AG04449 (cell line): ENCODE data around the gene MYBPC1.

Experiments
- CTCF ChIA-PET: fragments of 350-600 bp; formaldehyde crosslinking; extraction: SDS; loops from one replicate; lab custom pipeline; 2021; ENCODE audit warnings: antibody characterized with exemption; lab: Yijun Ruan, JAX
- POLR2A ChIA-PET: fragments of 400-600, 350-600 bp; formaldehyde crosslinking; extraction: SDS; loops from one replicate; lab custom pipeline; 2020; ENCODE audit warnings: antibody characterized with exemption, inconsistent platforms; lab: Yijun Ruan, JAX
- DNase-seq: peaks from one replicate; pipeline ENCODE4 v3.0.0-alpha.2; 2010; ENCODE audit warnings: low read depth, low spot score
- H3K4me3 ChIP-seq: 2 replicates; pipeline ENCODE4 v1.5.1; 2011; ENCODE audit warnings: low read depth, mild to moderate bottlenecking, control low read depth, low read length
- CTCF ChIP-seq: IDR thresholded peaks from one replicate; pipeline ENCODE4 v1.5.1; 2011; ENCODE audit warnings: mild to moderate bottlenecking, moderate library complexity, low read length, control low read depth, inconsistent platforms; ENCODE audit not compliant: insufficient read depth; ENCODE audit errors: missing control alignments

The MYBPC1 gene

DNA sequence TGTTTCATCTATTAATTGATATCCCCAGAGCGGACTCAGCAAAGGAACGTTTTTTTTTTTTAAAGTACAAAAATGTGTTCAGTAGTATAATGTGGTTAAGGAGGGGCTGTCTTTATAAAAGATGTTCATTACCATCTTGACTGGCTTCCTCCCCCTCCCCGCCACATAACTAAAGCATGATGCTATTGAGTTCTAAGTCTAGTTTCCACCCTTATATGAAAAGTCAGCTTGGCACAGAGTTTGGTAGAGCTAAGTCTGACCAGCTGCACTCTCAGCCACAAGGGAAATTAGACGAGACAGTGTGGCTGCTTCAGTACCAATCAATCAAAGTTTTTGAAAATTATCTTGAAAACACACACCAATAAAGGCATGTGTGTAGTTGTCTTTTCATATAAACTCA is 1.9 kb upstream of the MYBPC1 start:
- ChIA-PET POLR2A (no interaction called here), CTCF (no interaction called here)
- no peak for DNase-seq
- no peak for TF ChIP-seq CTCF
- no peak overlapping the region for H3K4me3 ChIP-seq

DNA sequence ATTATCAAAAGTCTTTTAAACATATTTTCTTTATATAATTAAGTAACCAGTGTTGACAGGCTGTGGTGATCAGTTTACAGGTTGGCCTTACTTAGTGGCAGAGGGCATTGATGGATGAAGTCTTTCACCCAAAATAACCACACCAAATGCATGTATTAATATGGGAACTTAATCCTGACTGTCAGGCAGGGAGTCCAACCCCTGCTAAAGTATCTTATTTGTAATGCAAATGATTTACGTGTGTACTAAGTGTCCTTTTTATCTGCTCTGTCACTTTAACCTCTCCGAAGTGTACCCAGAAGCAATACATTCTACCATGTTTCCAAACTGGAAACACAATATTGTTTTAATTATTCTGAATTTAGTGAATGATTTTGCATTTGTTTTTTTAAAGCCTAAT is 1.4 kb downstream of the MYBPC1 start:
- no peak for DNase-seq
- no peak overlapping the region for H3K4me3 ChIP-seq
- POLR2A ChIA-PET = no interaction called here
- CTCF ChIA-PET = no interaction called here
- TF ChIP-seq CTCF = no peak

DNA sequence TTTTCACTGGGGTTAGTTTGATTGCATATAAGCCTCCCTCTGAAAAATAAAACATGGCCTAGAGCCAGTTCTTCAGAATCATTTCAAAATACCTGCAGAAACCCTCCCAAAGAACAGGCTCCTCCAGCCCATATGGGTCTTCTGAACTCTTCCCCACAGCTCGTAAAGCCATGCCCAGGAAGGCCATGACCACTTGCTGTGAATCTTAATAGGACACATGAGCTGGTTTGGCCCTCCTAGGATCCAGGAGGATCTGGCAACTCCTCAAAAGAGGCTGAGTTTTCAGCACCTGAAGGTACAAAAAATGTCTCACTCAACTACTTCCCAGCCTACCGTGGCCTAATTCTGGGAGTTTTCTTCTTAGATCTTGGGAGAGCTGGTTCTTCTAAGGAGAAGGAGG is 2.4 kb downstream of the MYBPC1 start:
- no peak overlapping the region for H3K4me3 ChIP-seq
- DNase-seq = no peak
- TF ChIP-seq CTCF = no peak
- POLR2A ChIA-PET = no interaction called here
- CTCF ChIA-PET = no interaction called here

DNA sequence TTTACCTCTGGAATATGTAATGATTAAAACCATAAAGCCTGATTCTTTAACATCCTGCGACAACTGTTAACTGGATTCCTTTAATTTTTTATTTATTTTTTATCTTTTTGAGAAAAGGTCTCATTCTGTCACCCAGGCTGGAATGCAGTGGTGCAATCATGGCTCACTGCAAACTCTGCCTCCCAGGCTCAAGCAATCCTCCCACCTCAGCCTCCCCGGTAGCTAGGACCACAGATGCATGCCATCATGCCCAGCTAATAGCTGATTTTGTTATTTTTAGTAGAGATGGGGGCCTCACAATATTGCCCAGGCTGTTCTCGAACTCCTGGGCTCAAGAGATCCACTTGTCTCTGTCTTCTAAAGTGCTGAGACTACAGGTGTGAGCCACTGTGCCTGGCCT is 3.7 kb downstream of the MYBPC1 start:
- no peak overlapping the region for H3K4me3 ChIP-seq
- ChIA-PET CTCF (no interaction called here), POLR2A (no interaction called here)
- no peak for DNase-seq
- no peak for TF ChIP-seq CTCF

- POLR2A ChIA-PET = no interaction called here
- no peak overlapping the region for H3K4me3 ChIP-seq
- no peak for TF ChIP-seq CTCF
- CTCF ChIA-PET = no interaction called here
- no peak for DNase-seq
Measured at GRCh38 chr12:101599311-101599710, 4.5 kb downstream of the MYBPC1 start.

DNA sequence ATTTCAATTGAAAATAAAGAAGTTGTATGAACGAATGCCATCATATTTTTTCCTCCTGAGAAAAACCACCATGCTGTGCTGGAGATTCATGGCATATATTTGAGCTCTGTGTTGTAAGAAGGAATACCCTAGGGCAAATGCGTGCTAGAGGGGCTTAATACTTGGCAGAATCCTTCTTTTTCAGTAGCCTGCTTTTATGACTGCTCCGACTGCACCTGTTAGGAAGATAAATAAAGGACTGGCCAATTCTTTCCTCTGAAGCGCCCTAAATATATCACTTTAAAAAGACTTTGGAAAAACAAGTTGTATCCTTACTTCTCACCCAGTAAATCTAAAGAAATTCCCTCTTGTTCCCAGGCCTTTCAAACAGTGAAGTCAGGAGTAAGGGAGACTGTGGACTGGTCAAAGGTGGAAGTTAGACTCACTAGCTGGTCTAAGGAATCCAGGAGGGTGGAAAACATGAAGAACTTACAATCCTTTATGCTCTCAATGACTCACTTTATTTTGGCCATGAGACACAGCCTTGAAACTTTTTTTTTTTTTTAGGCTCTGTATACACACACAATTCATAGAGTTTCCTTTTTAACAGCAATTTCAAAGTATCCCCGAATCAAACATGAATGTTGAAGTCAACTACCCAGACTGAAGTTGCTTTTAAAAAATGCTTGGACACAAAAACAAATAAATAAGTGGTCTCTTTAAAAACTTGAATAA is 5.2 kb downstream of the MYBPC1 start:
- CTCF ChIA-PET = no interaction called here
- TF ChIP-seq CTCF = no peak
- POLR2A ChIA-PET = no interaction called here
- H3K4me3 ChIP-seq = no peak overlapping the region
- no peak for DNase-seq
